OCI-LY1 (cell line): Measurements from ENCODE around the gene NCF1.
"Not testable (repeated sequence)": the region's sequence is repeated elsewhere in the genome, so short reads cannot be mapped to it uniquely, and the experiment has no call there.

ENCODE experiments used
- CTCF ChIP-seq: fragments of 200-600 bp; sonication (generic), shearing (Covaris generic); IDR thresholded peaks from 2 replicates; pipeline ENCODE4 v1.5.1; 2017; ENCODE audit warnings: mild to moderate bottlenecking, antibody characterized with exemption, low read length, moderate library complexity, mixed read lengths
- EZH2 ChIP-seq: fragments of 200-600 bp; sonication (generic), shearing (Covaris generic); IDR thresholded peaks from 2 replicates; pipeline ENCODE4 v1.8.0; 2017; ENCODE audit warnings: borderline replicate concordance, mixed run types, mild to moderate bottlenecking, antibody characterized with exemption, low read length, moderate library complexity, mixed read lengths

GRCh38 chr7:74783595-74783994 is 9.8 kb downstream of the NCF1 start:
- not testable (repeated sequence) for TF ChIP-seq CTCF, EZH2
